ENCODE data around the gene SERPINB1.
"Not testable (repeated sequence)": the region's sequence is repeated elsewhere in the genome, so short reads cannot be mapped to it uniquely, and the experiment has no call there.

Gene SERPINB1

GRCh38 chr6:2841264-2842138 is at the start of gene SERPINB1:
TSS of gene SERPINB1 (minus strand) at chr6:2841863. CDS start at chr6:2840586, 1,277 bp downstream.
- DNase-seq, result peak; percentile 92

DNA sequence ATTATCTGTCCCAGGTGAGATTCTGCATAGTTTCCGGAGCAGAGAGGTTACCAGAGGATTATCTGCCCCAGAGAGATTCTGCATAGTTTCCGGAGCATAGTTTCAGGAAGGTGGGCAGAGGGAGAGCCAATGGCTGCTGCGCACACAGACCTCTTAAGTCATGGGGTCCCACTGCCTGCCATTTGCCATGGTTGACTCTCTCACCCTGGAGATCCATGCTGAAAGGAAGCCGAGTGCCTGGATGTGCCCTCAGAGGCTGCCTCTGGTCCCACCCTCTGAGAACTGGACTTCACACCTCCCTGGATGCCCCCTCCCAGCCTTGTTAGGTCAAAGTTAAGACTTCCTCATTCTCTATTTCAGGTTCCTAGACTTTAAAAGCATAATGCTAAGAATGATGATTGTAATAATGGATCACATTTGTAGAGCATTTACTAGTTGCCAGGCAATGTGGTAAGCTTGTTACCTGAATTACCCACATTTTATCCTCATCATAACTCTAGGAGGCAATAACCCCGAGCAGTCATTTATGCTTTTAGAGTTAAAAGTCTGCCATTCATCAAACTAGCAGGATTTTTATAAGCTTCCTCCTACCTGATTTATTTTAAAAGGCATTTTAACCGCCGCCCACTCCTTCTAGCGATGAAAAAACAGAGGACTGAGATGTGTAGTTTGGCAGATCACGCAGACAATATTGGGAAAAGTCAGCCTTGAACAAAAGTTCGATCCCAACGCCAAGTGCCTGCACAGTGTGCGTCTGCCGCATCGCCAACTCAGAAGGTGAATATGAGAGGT is 49.5 kb upstream of the SERPINB1 start:
- DNase-seq, result peak; percentile 24

DNA sequence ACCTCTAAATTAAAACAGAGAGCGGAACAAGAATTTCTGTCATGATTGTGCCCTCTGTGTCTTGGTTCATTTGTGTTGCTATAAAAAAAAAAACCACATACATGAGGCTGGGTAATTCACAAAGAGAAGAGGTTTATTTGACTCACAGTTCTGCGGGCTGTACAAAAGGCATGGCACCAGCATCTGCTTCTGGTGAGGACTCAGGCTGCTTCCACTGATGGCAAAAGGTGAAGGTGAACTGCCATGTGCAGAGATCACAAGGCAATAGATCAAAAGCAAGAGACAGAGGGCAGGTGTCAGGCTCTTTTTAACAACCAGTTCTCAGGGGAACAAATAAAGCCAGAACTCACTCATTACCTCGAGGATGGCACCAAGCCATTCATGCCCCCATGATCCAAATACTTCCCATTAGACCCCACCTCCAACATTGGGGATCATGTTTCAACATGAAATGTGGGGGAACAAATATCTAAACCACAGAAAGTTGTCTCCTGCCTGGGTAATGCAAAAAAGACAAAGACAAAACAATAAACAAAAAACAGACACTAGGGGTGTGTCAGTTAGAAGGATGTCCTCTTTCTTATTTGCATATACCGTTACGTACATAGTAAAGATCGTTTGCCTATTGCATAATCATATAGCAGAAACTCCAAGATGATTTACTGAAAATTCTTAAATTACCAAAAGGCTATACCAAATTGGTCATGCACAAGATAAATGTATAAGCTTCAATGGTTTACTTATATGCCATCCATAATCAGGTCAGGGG is 44.5 kb upstream of the SERPINB1 start:
- DNase-seq, result peak; percentile 25

DNA sequence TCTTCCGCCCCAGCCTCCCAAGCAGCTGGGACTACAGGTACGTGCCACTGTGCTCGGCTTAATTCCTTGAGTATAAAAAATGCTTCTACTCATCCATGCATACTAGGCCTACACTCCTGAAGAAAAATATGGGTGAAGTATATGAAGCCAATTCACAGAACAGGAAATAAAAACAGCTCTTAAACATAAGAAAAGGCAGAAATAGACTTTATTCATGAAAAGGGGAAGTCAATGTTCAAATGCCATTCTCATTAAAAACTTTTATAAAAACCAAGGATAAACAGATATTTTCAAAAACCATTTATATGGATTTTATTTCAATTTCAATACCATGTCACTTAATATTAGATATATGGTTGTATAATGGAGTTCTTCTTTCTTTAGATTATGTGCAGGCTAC is 43.1 kb upstream of the SERPINB1 start:
- no peak for DNase-seq

DNA sequence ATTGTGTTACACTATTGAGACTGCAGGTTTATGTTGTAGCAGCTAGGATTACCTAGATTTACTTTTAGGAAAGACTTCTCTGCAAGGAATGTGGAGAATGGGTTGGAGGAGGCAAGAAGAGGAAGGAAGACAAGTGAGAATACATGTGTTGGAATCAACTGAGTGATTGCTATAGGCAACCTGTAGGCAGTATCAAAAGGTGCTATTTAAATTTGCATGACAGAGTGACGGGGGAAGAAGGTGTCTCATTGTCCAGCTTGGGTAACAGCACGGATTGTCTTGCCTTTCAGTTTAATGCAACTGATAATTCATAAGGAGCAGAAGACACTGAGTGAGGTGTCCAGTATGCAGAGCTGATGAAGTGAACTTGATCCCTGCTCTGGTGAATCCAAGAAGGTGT is 42.0 kb upstream of the SERPINB1 start:
- DNase-seq, result peak; percentile 1

- no peak for DNase-seq
Observed at GRCh38 chr6:2881423-2881822, 39.8 kb upstream of the SERPINB1 start.

DNA sequence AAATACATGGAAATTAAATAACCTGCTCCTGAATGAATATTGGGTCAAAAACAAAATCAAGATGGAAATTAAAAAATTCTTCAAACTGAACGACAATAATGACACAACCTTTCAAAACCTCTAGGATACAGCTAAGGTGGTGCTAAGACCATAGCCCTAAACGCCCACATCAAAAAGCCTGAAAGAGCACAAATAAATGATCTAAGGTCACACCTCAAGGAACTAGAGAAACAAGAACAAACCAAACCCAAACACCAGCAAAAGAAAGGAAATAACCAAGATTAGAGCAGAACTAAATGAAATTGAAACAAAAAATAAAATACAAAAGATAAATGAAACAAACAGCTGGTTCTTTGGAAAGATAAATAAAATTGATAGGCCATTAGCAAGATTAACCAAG is 38.5 kb upstream of the SERPINB1 start:
- DNase-seq, result not testable (repeated sequence)

- DNase-seq, result no peak
Observed at GRCh38 chr6:2877960-2878359, 36.3 kb upstream of the SERPINB1 start.

- DNase-seq, result no peak
Observed at GRCh38 chr6:2877057-2877882, 35.6 kb upstream of the SERPINB1 start.

DNA sequence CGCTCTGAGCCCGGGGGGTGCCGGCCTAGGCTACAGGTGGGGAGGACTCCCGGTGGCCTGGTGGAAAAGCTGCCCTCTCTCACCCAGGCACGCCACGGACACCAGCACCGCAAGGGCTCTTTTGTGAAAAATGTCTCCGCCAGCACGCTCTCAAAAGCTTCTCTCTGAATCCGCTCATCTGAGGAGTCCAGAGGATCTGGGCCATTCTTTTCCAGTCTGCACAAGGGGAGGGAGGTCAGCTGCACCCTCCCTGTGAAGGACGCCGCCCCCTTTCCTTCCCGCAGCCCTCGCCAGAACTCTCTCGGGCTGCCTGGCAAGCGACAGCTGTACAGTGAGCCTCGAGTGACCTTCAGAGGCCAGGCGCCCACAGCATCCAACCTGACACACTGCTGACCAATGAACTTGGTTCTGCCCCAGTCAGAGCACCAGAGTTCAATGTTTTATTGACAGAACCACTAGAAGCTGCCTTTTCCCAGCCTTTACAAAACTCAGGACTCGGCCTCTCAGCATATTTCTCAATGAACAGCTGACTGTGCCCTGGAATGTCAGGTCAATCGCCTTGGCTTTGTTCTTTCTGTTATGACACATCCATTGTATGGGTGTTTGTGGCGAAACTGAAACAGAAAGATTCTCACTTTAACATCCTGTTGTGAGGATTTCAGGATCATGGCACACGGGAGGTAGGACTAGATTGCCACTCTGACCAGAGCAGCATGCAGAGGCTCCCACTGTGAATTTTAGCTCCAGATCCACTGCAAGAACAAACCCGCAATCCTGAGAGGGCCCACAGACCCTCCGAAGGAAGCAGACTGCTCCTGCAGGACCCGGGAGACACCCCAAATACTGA is 34.8 kb upstream of the SERPINB1 start:
- no peak for DNase-seq

DNA sequence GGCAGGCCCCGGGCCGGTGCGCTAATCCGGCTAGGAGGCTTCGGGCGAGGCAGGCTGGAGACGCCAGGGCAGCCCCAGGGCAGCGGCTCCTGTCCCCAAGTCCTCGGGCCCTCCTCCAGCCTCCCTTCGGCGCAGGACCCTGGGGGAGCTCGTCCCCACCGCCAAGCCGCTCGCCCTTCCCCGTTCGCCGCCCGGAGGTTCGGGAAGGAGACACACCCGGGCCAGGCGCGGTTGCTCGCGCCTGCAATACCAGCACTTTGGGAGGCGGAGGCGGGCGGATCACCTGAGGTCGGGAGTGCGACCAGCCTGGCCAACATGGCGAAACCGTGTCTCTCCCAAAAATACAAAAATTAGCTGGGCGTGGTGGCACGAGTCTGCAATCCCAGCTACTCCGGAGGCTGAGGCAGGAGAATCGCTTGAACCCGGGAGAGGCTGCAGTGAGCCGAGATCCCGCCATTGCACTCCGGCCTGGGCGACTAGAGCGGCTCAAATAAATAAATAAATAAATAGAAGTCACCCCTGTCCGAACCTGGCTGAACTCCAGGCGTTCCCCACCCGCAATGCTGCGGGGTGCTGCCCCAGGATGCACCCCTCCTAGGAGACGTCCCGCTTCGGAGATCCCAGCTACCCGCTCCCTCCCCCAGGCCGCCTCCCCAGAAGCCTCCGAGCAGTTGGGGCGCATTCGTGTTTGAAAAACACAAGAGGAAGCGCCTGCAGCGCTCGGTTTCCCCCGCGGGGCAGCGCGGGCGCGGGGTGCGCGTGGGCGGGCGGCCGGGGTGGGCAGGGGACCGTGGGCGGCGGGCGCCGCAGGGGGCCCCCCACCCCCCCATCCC is 33.9 kb upstream of the SERPINB1 start:
- no peak for DNase-seq

GRCh38 chr6:2873643-2874042 is 32.0 kb upstream of the SERPINB1 start:
- no peak for DNase-seq

- DNase-seq, result no peak
Observed at GRCh38 chr6:2872423-2873358, 31.0 kb upstream of the SERPINB1 start.

DNA sequence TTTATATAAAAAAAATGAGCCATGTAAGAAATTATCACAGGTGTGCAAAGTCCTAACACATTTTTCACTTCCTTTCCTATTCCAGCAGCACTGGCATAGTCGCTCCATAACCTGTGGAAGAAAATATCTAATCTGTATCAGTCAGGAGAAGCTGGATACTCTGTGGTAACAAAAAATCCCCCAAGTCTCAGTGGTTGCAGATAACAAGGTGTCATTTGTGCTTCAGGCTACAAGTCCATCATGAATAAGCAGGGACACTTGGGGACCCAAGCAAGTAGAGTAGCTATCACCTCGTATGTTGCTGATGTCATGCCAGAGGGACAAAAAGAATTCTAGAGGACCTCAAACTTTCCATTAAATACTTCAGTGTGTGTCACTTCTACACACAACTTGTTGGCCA is 30.3 kb upstream of the SERPINB1 start:
- no peak for DNase-seq

DNA sequence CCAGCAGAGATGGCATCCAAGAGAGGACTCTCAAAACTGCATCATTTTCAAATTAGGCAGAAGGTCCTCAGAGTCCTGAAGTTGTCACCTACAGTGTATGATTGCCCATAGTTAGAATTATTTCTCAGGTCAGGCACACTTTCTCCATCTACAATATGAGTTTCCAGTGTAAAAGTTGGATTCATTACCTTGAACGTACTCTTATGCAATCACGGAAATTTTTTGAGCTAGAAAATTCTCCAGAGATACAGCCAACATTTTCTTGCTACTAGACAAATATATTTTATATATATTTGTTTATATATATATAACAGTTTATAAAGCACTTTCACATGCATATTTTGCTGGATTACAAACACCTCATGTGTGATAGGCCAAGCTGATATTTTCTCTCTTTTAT is 29.4 kb upstream of the SERPINB1 start:
- no peak for DNase-seq

DNA sequence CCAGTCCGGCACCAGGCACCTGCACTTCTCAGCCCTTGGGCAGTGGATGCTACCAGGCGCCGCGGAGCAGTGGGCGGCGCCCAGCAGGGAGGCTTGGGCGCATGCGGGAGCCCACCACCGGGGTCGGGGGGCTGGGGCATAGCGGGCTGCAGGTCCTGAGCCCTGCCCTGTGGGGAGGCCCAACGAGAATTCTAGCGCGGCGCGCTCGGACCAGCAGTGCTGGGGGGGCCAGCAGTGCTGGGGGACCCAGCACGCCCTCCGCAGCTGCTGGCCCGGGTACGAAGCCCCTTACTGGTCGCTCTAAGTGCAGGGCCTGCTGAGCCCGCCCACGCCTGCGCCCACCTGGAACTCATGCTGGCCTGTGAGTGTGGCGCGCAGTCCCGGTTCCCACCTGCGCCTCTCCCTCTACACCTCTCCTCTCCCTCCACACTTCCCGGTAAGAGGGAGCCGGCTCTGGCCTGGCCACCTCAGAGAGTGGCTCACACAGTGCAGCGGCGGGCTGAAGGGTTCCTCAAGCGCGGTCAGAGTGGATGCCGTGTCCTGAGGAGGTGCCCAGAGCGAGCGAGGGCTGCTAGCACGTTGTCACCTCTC is 28.5 kb upstream of the SERPINB1 start:
- DNase-seq, result no peak

DNA sequence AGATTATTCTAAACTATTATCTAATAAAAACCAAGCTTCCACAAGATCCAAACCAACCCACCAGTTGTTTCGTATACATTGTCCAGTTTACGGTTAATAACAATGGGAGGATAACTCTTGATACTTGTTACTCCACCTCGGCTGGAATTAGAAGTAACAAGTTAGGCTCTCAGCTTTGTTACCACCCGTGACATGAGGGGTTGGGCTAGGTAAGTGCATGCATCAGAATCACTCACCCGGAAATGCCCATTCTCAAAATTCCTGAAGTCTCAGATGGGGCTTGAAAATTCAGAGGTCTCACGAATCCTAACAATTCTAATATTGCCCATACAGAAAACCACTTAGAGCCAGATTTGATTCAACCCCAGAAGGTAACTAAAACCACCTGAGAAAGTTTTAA is 27.0 kb upstream of the SERPINB1 start:
- no peak for DNase-seq

DNA sequence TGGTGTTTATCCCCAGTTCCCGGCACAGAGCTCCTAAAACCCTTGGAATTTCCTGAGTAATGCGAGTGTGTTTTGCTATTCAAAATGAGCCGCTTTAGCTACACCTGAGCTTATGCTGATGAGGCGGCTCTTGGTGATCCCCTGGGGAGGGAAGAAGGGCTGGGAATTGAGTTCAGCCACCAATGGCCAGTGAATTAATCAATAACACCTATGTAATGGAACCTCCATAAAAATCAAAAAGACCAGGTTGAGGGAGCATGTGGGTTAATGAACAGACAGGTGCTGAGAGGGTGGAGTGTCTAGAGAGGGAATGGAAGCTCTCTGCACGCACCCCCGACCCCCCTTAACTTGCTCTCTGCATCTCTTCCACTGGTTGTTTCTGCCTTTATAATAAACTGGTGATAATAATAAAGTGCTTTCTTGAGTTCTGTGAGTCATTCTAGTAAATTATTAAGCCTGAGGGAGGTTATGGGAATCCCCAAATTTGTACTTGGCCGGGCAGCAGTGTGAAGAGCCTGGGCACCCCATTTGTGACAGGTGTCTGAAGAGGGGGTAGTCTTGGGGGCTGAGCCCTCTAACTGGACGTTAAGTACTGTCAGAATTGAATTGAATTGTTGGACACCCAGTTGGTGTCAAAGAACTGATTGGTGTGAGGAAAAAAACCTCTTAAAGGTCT is 24.6 kb upstream of the SERPINB1 start:
- DNase-seq, result no peak

Data from stimulated activated CD8-positive, alpha-beta memory T cell treated with anti-CD3 and anti-CD28 coated beads, Interleukin-4, amount 100 ng/mL, for 48 hours (primary cell).